Thyroid gland (tissue), 4 donors: Measurements from ENCODE around the gene DROSHA.

Experiments used
- CTCF ChIP-seq, 6 experiments: fragments of 200-600 bp in 3 of 6; fragments of 450-650 bp in 3 of 6; sonication (generic) in 3 of 6; IDR thresholded peaks; one replicate each; pipeline ENCODE4 v1.5.1; 2016 to 2019; ENCODE audit warnings: antibody characterized with exemption in 6 of 6, mild to moderate bottlenecking in 2 of 6, inconsistent platforms in 1 of 6, moderate library complexity in 1 of 6
- POLR2A ChIP-seq, 2 donors: fragments of 450-650 bp; IDR thresholded peaks; one replicate each; pipeline ENCODE4 v1.6.1; 2017; ENCODE audit warnings: antibody characterized with exemption in 2 of 2, mild to moderate bottlenecking in 2 of 2, moderate library complexity in 1 of 2

GRCh38 chr5:31504529-31504928 is 27.4 kb downstream of the DROSHA start:
- TF ChIP-seq CTCF (IDR thresholded peaks at IDR 0.05) (no peak), POLR2A (IDR thresholded peaks at IDR 0.05) (no peak)
